IMR-90 (cell line): Measurements from ENCODE around the gene LYPD3. TPM values are rescaled to one million over a fixed set of nuclear protein-coding genes. Genes with fewer than 3 reads are reported as not detected.

Experiments used
- ATAC-seq: fragments of 200-7000 bp; cut with Tn5 transposase; 2 replicates; pipeline ENCODE4 v1.9.1; 2020; ENCODE audit warnings: low read depth, mild to moderate bottlenecking, moderate library complexity
- BruUV-seq: library from RNA; stranded (reverse); fragments of 400-500 nt; replicated peaks from 2 replicates; lab custom pipeline; 2021; lab: Mats Ljungman, UMichigan
- CTCF ChIA-PET: fragments of 300-600 bp; formaldehyde crosslinking; extraction: SDS; loops from one replicate; lab custom pipeline; 2021; ENCODE audit warnings: antibody characterized with exemption; lab: Yijun Ruan, JAX
- POLR2A ChIA-PET: fragments of 300-600 bp; sonication (Branson Sonifier 250); formaldehyde crosslinking; loops from one replicate; lab custom pipeline; 2022; ENCODE audit warnings: antibody characterized with exemption; ENCODE audit not compliant: unreplicated experiment; lab: Charles Lee
- DNase-seq: peaks from one replicate; pipeline ENCODE4 v3.0.0; 2013
- H2AFZ ChIP-seq: replicated peaks from 2 replicates; pipeline ENCODE3; 2013; ENCODE audit warnings: low read length, mild to moderate bottlenecking; ENCODE audit not compliant: poor library complexity
- H2AK5ac ChIP-seq: 2 replicates; pipeline ENCODE4 v1.6.1; 2013; ENCODE audit warnings: low read depth, low read length, inconsistent platforms
- H2AK9ac ChIP-seq: replicated peaks from 2 replicates; pipeline ENCODE3; 2013; ENCODE audit warnings: mild to moderate bottlenecking, low read depth, low read length, moderate library complexity; ENCODE audit not compliant: poor library complexity
- H2BK120ac ChIP-seq: 2 replicates; pipeline ENCODE4 v1.6.1; 2013; ENCODE audit warnings: low read depth, low read length, inconsistent platforms
- H2BK15ac ChIP-seq: 3 replicates; pipeline ENCODE4 v1.6.1; 2013; ENCODE audit warnings: low read depth, low read length, inconsistent platforms
- H2BK20ac ChIP-seq: 2 replicates; pipeline ENCODE4 v1.6.1; 2013; ENCODE audit warnings: low read depth, mild to moderate bottlenecking, inconsistent platforms, low read length, moderate library complexity
- H2BK5ac ChIP-seq: 2 replicates; pipeline ENCODE4 v1.6.1; 2013; ENCODE audit warnings: mild to moderate bottlenecking, low read depth, low read length, inconsistent platforms; ENCODE audit not compliant: poor library complexity, severe bottlenecking
- H3K14ac ChIP-seq: replicated peaks from 2 replicates; pipeline ENCODE4 v1.6.1; 2013; ENCODE audit warnings: low read depth, low read length, inconsistent platforms
- H3K18ac ChIP-seq: 2 replicates; pipeline ENCODE4 v1.6.1; 2013; ENCODE audit warnings: low read depth, low read length, control low read depth
- H3K23ac ChIP-seq: 2 replicates; pipeline ENCODE4 v1.6.1; 2013; ENCODE audit warnings: low read depth, low read length, inconsistent platforms
- H3K27ac ChIP-seq: 2 replicates; pipeline ENCODE4 v1.5.1; 2013; ENCODE audit warnings: mild to moderate bottlenecking, control low read depth, low read length; ENCODE audit not compliant: insufficient read depth
- H3K27me3 ChIP-seq: 2 replicates; pipeline ENCODE4 v1.6.1; 2013; ENCODE audit warnings: low read length; ENCODE audit not compliant: control insufficient read depth, insufficient read depth
- H3K36me3 ChIP-seq: 2 replicates; pipeline ENCODE4 v1.6.1; 2013; ENCODE audit warnings: low read length, mixed read lengths; ENCODE audit not compliant: control insufficient read depth, insufficient read depth
- H3K4ac ChIP-seq: 2 replicates; pipeline ENCODE4 v1.6.1; 2013; ENCODE audit warnings: low read depth, low read length, inconsistent platforms
- H3K4me1 ChIP-seq: 2 replicates; pipeline ENCODE4 v1.6.1; 2013; ENCODE audit warnings: low read length, mixed read lengths; ENCODE audit not compliant: control insufficient read depth, insufficient read depth
- H3K4me2 ChIP-seq: 2 replicates; pipeline ENCODE4 v1.6.1; 2013; ENCODE audit warnings: low read depth, mild to moderate bottlenecking, control low read depth, low read length, moderate library complexity
- H3K4me3 ChIP-seq: 2 replicates; pipeline ENCODE4 v1.5.1; 2013; ENCODE audit warnings: low read depth, mild to moderate bottlenecking, control low read depth, low read length, moderate library complexity; ENCODE audit not compliant: insufficient read depth
- H3K56ac ChIP-seq: 2 replicates; pipeline ENCODE4 v1.6.1; 2013; ENCODE audit warnings: low read length, inconsistent platforms; ENCODE audit not compliant: insufficient read depth; ENCODE audit errors: extremely low read depth
- H3K79me1 ChIP-seq, 2 experiments: 2 replicates each; pipeline ENCODE4 v1.6.1; 2013; ENCODE audit warnings: low read length in 2 of 2, inconsistent platforms in 1 of 2, low read depth in 1 of 2
- H3K9ac ChIP-seq: 2 replicates; pipeline ENCODE4 v1.6.1; 2013; ENCODE audit warnings: low read depth, low read length, control low read depth
- H3K9me1 ChIP-seq: 2 replicates; pipeline ENCODE4 v1.6.1; 2013; ENCODE audit warnings: low read length, inconsistent platforms; ENCODE audit not compliant: insufficient read depth
- H3K9me3 ChIP-seq: 2 replicates; pipeline ENCODE4 v1.6.1; 2013; ENCODE audit warnings: low read length; ENCODE audit not compliant: control insufficient read depth, insufficient read depth
- H4K20me1 ChIP-seq: 2 replicates; pipeline ENCODE4 v1.6.1; 2013; ENCODE audit warnings: low read length, inconsistent platforms; ENCODE audit not compliant: insufficient read depth
- H4K5ac ChIP-seq: 2 replicates; pipeline ENCODE4 v1.6.1; 2013; ENCODE audit warnings: mild to moderate bottlenecking, low read depth, low read length, control low read depth
- H4K8ac ChIP-seq, 2 experiments: 2 replicates each; pipeline ENCODE4 v1.6.1; 2013; ENCODE audit warnings: low read depth in 2 of 2, low read length in 2 of 2, control low read depth in 1 of 2, inconsistent platforms in 1 of 2
- H4K91ac ChIP-seq: 2 replicates; pipeline ENCODE4 v1.6.1; 2013; ENCODE audit warnings: low read depth, low read length, inconsistent platforms; ENCODE audit not compliant: insufficient read depth
- CTCF ChIP-seq: conservative IDR thresholded peaks from 2 replicates; pipeline ENCODE4 v1.5.1; 2012; ENCODE audit warnings: mild to moderate bottlenecking, low read depth, low read length, improper control_type of control experiment
- FOS ChIP-seq: fragments of 150-350 bp; IDR thresholded peaks from 2 replicates; pipeline ENCODE4 v1.6.1; 2016; ENCODE audit warnings: low read depth, low read length
- MAFK ChIP-seq: IDR thresholded peaks from 2 replicates; pipeline ENCODE4 v1.6.1; 2012; ENCODE audit warnings: low read depth, low read length, improper control_type of control experiment
- MAZ ChIP-seq: IDR thresholded peaks from 2 replicates; pipeline ENCODE4 v1.6.1; 2012; ENCODE audit warnings: low read depth, mild to moderate bottlenecking, low read length, improper control_type of control experiment, moderate library complexity, borderline replicate concordance
- MXI1 ChIP-seq: IDR thresholded peaks from 2 replicates; pipeline ENCODE4 v1.6.1; 2012; ENCODE audit warnings: low read depth, mild to moderate bottlenecking, low read length, moderate library complexity, borderline replicate concordance
- POLR2A ChIP-seq: IDR thresholded peaks from 2 replicates; pipeline ENCODE4 v1.6.1; 2012; ENCODE audit warnings: mild to moderate bottlenecking, low read depth, low read length
- RAD21 ChIP-seq: IDR thresholded peaks from 2 replicates; pipeline ENCODE4 v1.6.1; 2012; ENCODE audit warnings: low read length, improper control_type of control experiment
- RCOR1 ChIP-seq: IDR thresholded peaks from 2 replicates; pipeline ENCODE4 v1.6.1; 2012; ENCODE audit warnings: mild to moderate bottlenecking, low read length, improper control_type of control experiment; ENCODE audit not compliant: insufficient replicate concordance
- RFX5 ChIP-seq: IDR thresholded peaks from 2 replicates; pipeline ENCODE4 v1.8.0; 2012; ENCODE audit warnings: low read depth, mild to moderate bottlenecking, low read length, moderate library complexity
- USF2 ChIP-seq: fragments of 150-350 bp; IDR thresholded peaks from 2 replicates; pipeline ENCODE4 v1.6.1; 2017; ENCODE audit warnings: mild to moderate bottlenecking, antibody characterized with exemption, low read length, low read depth
- WGBS, 2 experiments: methylation state at CpG; one replicate each; pipeline versions ENCODE4 v1.1.5 to v1.1.7; 2013; ENCODE audit warnings: missing lambda C conversion rate in 2 of 2; ENCODE audit not compliant: insufficient read length in 1 of 2; ENCODE audit errors: extremely low coverage in 2 of 2; 5-methylcytosine and 5-hydroxymethylcytosine counted together
- dilution Hi-C: fragments of 300-500 bp; cut with HindIII; formaldehyde crosslinking; loops from one replicate; pipeline ENCODE4 v1.14.3; 2018; ENCODE audit warnings: low sequenced_read_pairs; ENCODE audit not compliant: unreplicated experiment
- in situ Hi-C: fragments of 300-500 bp; cut with MboI; formaldehyde crosslinking; loops from 3 replicates; pipeline ENCODE4 v1.14.3; 2019; ENCODE audit warnings: low sequenced_read_pairs, inconsistent platforms, mixed read lengths
- intact Hi-C: fragments of 100-400 bp; cut with micrococcal nuclease; formaldehyde crosslinking; loops from 2 replicates; pipeline ENCODE4 v1.10.0; 2022
- polyA plus RNA-seq, 3 experiments: library from polyadenylated mRNA; depleted of rRNA; stranded (reverse); fragments of >200 nt; gene quantifications; 2 replicates each; pipeline ENCODE4 v1.2.3, GENCODE V29; 2012; ENCODE audit warnings: low replicate concordance in 1 of 3
- total RNA-seq: library from RNA; depleted of rRNA; stranded (reverse); fragments of >200 nt; gene quantifications from 2 replicates; pipeline ENCODE4 v1.2.3, GENCODE V29; 2012

LYPD3 gene
- total and polyA plus RNA-seq, 2 of the 4 experiments (the other 2 are of a cell fraction): 0.18 to 1.1 TPM

GRCh38 chr19:43466793-43467192 is 1.4 kb upstream of the LYPD3 start:
- in situ Hi-C loops: no loop called here
- CTCF ChIA-PET: no interaction called here
- no TSS peak for BruUV-seq

More at GRCh38 chr19:43466793-43467192, 1.4 kb upstream of the LYPD3 start:
- no peak overlapping the region for H3K14ac ChIP-seq
- no peak overlapping the region for H3K18ac ChIP-seq
- TF ChIP-seq RAD21: no peak
- TF ChIP-seq RCOR1: no peak
- TF ChIP-seq MAFK: no peak
- TF ChIP-seq MXI1: no peak
- TF ChIP-seq USF2: no peak
- no peak for TF ChIP-seq RFX5
- no peak for TF ChIP-seq CTCF
- no peak for TF ChIP-seq FOS
- no peak for TF ChIP-seq MAZ
- no peak for TF ChIP-seq POLR2A
- H2BK20ac ChIP-seq: no peak overlapping the region
- no peak overlapping the region for H2AK9ac ChIP-seq
- peaks cover 18% of the 10 kb centered on the region for H3K4me1 ChIP-seq
- H3K27me3 ChIP-seq: no peaks in the 10 kb centered on the region
- intact Hi-C loops: no loop called here
- H4K5ac ChIP-seq: no peak overlapping the region
- no peak overlapping the region for H3K4me3 ChIP-seq
- no peaks in the 10 kb centered on the region for H3K9me3 ChIP-seq
- H3K56ac ChIP-seq: no peak overlapping the region
- POLR2A ChIA-PET: no interaction called here
- no peak overlapping the region for H3K27ac ChIP-seq
- no peak for ATAC-seq
- H2AK5ac ChIP-seq: no peak overlapping the region
- no peak overlapping the region for H4K8ac ChIP-seq
- H4K91ac ChIP-seq: no peak overlapping the region
- no peaks in the 10 kb centered on the region for H3K36me3 ChIP-seq
- H3K9me1 ChIP-seq: peaks cover 12% of the 10 kb centered on the region
- no peak overlapping the region for H2BK120ac ChIP-seq
- no peaks in the 10 kb centered on the region for H4K20me1 ChIP-seq
- no CpG with 5 or more reads among the region's 1 CpG for WGBS, 2 experiments
- no peak overlapping the region for H2AFZ ChIP-seq
- no peak overlapping the region for H3K23ac ChIP-seq
- dilution Hi-C loops: no loop called here
- no peaks in the 10 kb centered on the region for H3K79me1 ChIP-seq
- H2BK5ac ChIP-seq: no peak overlapping the region
- no peak overlapping the region for H3K9ac ChIP-seq
- no peak overlapping the region for H3K4ac ChIP-seq
- DNase-seq: no peak
- H3K4me2 ChIP-seq: no peak overlapping the region
- no peak overlapping the region for H2BK15ac ChIP-seq
